Panc1 (cell line): Measurements from ENCODE around the gene IL20RB. TPM values are rescaled to one million over a fixed set of nuclear protein-coding genes. Genes with fewer than 3 reads are reported as not detected.
A peak's percentile ranks its signal among the peaks of the same experiment; 100 is the strongest.

Source experiments
- ATAC-seq: fragments of 200-7000 bp; cut with Tn5 transposase; 2 replicates; pipeline ENCODE4 v1.9.1; 2020; ENCODE audit warnings: mild to moderate bottlenecking, moderate library complexity
- BruUV-seq: library from RNA; stranded (reverse); fragments of 400-500 nt; replicated peaks from 2 replicates; lab custom pipeline; 2021; lab: Mats Ljungman, UMichigan
- CTCF ChIA-PET: fragments of 300-600 bp; sonication (Branson Sonifier 250); formaldehyde crosslinking; loops from one replicate; lab custom pipeline; 2022; ENCODE audit warnings: antibody characterized with exemption; lab: Charles Lee
- POLR2A ChIA-PET: fragments of 300-600 bp; sonication (Branson Sonifier 250); formaldehyde crosslinking; loops from one replicate; lab custom pipeline; 2022; ENCODE audit warnings: antibody characterized with exemption; lab: Charles Lee
- DNase-seq: peaks from one replicate; pipeline ENCODE4 v3.0.0-alpha.2; 2010; ENCODE audit warnings: low read depth, low spot score
- H3K27ac ChIP-seq: 2 replicates; pipeline ENCODE4 v1.5.1; 2011; ENCODE audit warnings: mild to moderate bottlenecking, low read length, inconsistent platforms
- H3K27me3 ChIP-seq: fragments of 200-500 bp; sonication (Bioruptor generic); 2 replicates; pipeline ENCODE4 v1.6.0; 2014; ENCODE audit warnings: low read length, inconsistent platforms; ENCODE audit not compliant: control insufficient read depth, insufficient read depth
- H3K36me3 ChIP-seq: fragments of 200-500 bp; sonication (Bioruptor generic); 2 replicates; pipeline ENCODE4 v1.5.1; 2014; ENCODE audit warnings: inconsistent platforms, mild to moderate bottlenecking, low read length, moderate library complexity; ENCODE audit not compliant: control insufficient read depth, insufficient read depth
- H3K4me1 ChIP-seq: 2 replicates; pipeline ENCODE4 v1.5.1; 2011; ENCODE audit warnings: inconsistent platforms, mild to moderate bottlenecking, low read length, moderate library complexity; ENCODE audit not compliant: control insufficient read depth, insufficient read depth
- H3K4me3 ChIP-seq, 2 experiments: 2 replicates each; pipeline ENCODE4 v1.5.1; 2011 to 2012; ENCODE audit warnings: low read depth in 2 of 2, low read length in 2 of 2, mild to moderate bottlenecking in 2 of 2, inconsistent platforms in 1 of 2, moderate library complexity in 1 of 2
- H3K9me3 ChIP-seq: fragments of 200-500 bp; sonication (Bioruptor generic); 2 replicates; pipeline ENCODE4 v1.5.1; 2014; ENCODE audit warnings: low read depth, mild to moderate bottlenecking, inconsistent platforms, low read length, moderate library complexity; ENCODE audit not compliant: control insufficient read depth, insufficient read depth
- CTCF ChIP-seq: fragments of 450-650 bp; IDR thresholded peaks from 2 replicates; pipeline ENCODE4 v1.5.1; 2017; ENCODE audit warnings: mild to moderate bottlenecking
- POLR2AphosphoS5 ChIP-seq: IDR thresholded peaks from 2 replicates; pipeline ENCODE4 v1.6.1; 2012; ENCODE audit warnings: mild to moderate bottlenecking, low read depth, low read length, moderate library complexity
- REST ChIP-seq, 2 experiments: IDR thresholded peaks; 2 replicates each; pipeline ENCODE4 v1.6.1; 2011 to 2012; ENCODE audit warnings: low read depth in 2 of 2, control low read depth in 1 of 2, low read length in 1 of 2, mild to moderate bottlenecking in 1 of 2, moderate library complexity in 1 of 2; ENCODE audit not compliant: insufficient read depth in 1 of 2
- SIN3A ChIP-seq: IDR thresholded peaks from 2 replicates; pipeline ENCODE4 v1.6.1; 2012; ENCODE audit warnings: low read depth, mild to moderate bottlenecking, low read length, moderate library complexity, borderline replicate concordance; ENCODE audit not compliant: insufficient read depth
- TCF7L2 ChIP-seq: IDR thresholded peaks from 2 replicates; pipeline ENCODE4 v1.6.1; 2011; ENCODE audit warnings: mild to moderate bottlenecking, low read depth, low read length, inconsistent platforms
- in situ Hi-C: cut with HindIII; loops from 2 replicates; pipeline ENCODE4 v1.10.0; 2016; ENCODE audit warnings: low sequenced_read_pairs, low pct_unique_long_range_greater_than_20kb
- intact Hi-C: fragments of 100-400 bp; cut with micrococcal nuclease; formaldehyde crosslinking; loops from one replicate; pipeline ENCODE4 v1.10.0; 2022; ENCODE audit not compliant: unreplicated experiment
- total RNA-seq: library from RNA; stranded (reverse); gene quantifications from one replicate; pipeline ENCODE4 v1.2.1, GENCODE V29; 2021; ENCODE audit not compliant: unreplicated experiment

IL20RB gene
- total RNA-seq, 1 experiment from 2014 or later: 1.7 TPM

DNA sequence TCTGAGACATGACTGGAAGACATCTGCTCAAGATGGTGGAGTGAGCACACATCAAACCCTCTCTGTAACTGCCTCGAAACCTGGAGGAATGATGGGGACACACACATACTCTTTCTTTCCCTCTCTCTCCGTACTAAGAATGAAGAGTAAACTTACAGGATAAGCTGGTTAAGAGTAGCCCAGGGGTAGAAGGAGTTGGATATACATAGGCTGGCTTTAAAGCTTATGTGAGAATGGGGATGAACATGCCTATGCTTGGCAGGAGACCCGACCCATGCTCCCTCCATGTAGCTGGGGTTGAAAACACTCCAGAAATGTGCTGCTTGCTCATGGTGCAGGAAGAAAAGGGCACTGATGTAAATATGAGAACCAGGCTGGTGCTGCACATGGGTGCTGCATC, 68.9 kb downstream of the IL20RB start:
- POLR2A ChIA-PET: interaction anchor here (0.7 kb wide), 1 partner anchor 84 kb away, joined by 3 read pairs; no protein-coding TSS in a partner anchor
- CTCF ChIA-PET: no interaction called here
- DNase-seq (no peak), ATAC-seq (no peak)
- Histone ChIP-seq H3K4me3 (no peak overlapping the region), H3K4me1 (no peaks in the 10 kb centered on the region), H3K27ac (no peak overlapping the region), H3K27me3 (peaks cover 8% of the 10 kb centered on the region), H3K36me3 (no peaks in the 10 kb centered on the region), H3K9me3 (no peaks in the 10 kb centered on the region)
- intact Hi-C loops (no loop called here), in situ Hi-C loops (no loop called here)
- no TSS peak for BruUV-seq
- TF ChIP-seq CTCF: no peak
- TF ChIP-seq REST (IDR thresholded peaks at IDR 0.05; ENCODE audit: insufficient read depth in 1 of 2, low read depth in 2 of 2, low read length in 1 of 2): no peak
- TF ChIP-seq POLR2AphosphoS5: no peak
- TF ChIP-seq SIN3A: no peak
- TF ChIP-seq TCF7L2: no peak

- CTCF ChIA-PET: interaction anchor here (0.6 to 1.2 kb wide), 5 partner anchors 19 to 720 kb away, joined by 3 to 5 read pairs (median 4); no protein-coding TSS in a partner anchor
- Histone ChIP-seq H3K4me3 (peak overlapping the region; percentile 13 to 17; a peak in 3 of 4 replicates), H3K4me1 (peaks cover 6% of the 10 kb centered on the region; the same call in 1 of the 2 replicates), H3K27me3 (peaks cover 8% of the 10 kb centered on the region; the same call in 1 of the 2 replicates), H3K9me3 (no peaks in the 10 kb centered on the region), H3K36me3 (no peaks in the 10 kb centered on the region), H3K27ac (no peak overlapping the region)
- BruUV-seq: no TSS peak
- intact Hi-C loops: loop anchor here (5.0 to 10.0 kb wide), 2 partner anchors 75 to 942 kb away; no protein-coding TSS in a partner anchor
- POLR2A ChIA-PET: no interaction called here
- DNase-seq (peak; percentile 79), ATAC-seq (peak; percentile 91)
- peak; percentile 97 for TF ChIP-seq CTCF
- TF ChIP-seq POLR2AphosphoS5: no peak
- in situ Hi-C loops: no loop called here
Observed at GRCh38 chr3:137032465-137033120, 74.8 kb downstream of the IL20RB start.
